ENCODE data around the gene BGN. TPM values are rescaled to one million over a fixed set of nuclear protein-coding genes. Genes with fewer than 3 reads are reported as not detected.

BGN gene
- total RNA-seq, 2 donors from 2014 or later = 1,777 to 1,907 TPM

DNA sequence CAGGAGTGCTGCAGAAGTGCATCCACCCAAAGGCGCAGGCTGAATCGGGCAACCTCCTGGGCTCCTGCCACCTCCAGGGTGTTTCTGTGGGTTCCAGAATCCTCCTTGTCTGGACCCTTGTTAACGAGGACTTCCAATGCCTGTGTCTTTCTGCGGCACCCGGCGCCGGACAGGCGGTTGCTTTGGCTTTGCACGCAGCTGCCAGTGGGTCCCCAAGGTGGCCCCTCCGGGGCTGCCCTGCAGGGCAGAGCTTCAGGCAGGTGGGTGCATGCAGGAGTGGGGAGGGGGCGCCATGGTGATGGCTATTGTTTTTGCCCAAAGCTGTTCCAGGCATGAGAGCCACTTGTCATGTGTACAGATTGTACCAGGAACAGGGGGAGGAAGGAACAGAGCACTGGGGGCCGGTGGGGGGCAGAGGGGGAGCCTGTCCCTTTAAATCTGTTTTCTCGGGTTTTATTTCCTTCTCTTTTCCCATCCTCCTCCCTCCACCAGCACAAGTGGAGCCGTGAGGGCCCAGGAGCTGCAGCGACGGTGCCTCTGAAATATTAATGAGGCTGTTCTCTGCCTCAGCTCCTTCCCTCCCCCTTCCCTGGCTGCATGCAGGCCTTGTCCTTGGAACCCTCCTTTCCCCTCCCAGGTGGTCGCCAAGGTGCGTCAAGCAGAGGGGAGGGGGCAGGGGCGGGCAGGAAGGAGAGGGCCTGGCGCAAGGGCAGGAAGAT lies 35.8 kb downstream of the BGN start:
- H3K36me3 ChIP-seq = no peaks in the 10 kb centered on the region
- no peak for DNase-seq (ENCODE audit: low spot score)
- no peak overlapping the region for H3K4me3 ChIP-seq
- H3K9me3 ChIP-seq = no peaks in the 10 kb centered on the region
- no peak overlapping the region for H3K27ac ChIP-seq
- TF ChIP-seq, protein P1, sequence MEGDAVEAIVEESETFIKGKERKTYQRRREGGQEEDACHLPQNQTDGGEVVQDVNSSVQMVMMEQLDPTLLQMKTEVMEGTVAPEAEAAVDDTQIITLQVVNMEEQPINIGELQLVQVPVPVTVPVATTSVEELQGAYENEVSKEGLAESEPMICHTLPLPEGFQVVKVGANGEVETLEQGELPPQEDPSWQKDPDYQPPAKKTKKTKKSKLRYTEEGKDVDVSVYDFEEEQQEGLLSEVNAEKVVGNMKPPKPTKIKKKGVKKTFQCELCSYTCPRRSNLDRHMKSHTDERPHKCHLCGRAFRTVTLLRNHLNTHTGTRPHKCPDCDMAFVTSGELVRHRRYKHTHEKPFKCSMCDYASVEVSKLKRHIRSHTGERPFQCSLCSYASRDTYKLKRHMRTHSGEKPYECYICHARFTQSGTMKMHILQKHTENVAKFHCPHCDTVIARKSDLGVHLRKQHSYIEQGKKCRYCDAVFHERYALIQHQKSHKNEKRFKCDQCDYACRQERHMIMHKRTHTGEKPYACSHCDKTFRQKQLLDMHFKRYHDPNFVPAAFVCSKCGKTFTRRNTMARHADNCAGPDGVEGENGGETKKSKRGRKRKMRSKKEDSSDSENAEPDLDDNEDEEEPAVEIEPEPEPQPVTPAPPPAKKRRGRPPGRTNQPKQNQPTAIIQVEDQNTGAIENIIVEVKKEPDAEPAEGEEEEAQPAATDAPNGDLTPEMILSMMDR (IDR thresholded peaks at IDR 0.05) = no peak
- no peaks in the 10 kb centered on the region for H3K27me3 ChIP-seq (replicated peaks; ENCODE audit: insufficient read depth)
- no peak for ATAC-seq (ENCODE audit: insufficient number of reproducible peaks, low FRiP score, low read depth)
- H3K4me1 ChIP-seq (ENCODE audit: control insufficient read depth in 1 of 2, low read depth in 2 of 2) = no peaks in the 10 kb centered on the region

DNA sequence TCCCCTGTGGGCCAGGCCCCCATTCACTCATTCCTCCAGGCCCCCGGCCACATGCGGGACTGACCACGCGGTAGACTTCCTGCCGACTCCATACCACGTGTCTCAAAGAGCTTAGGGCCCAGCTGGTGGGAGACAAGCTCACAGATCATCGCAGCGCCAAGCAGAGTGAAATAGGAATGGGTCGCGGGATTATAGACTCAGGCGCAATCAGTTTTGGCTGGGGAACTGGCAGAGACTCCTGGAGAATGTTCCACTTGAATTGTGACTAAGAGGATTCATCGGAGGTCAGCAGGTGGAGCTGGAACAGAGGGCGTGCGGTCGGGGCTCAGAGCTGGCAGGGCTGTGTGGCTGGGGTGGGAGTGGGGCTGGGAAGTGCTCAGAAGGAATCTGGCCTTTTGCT lies 38.3 kb downstream of the BGN start:
- Histone ChIP-seq H3K27me3 (replicated peaks; ENCODE audit: insufficient read depth) (no peaks in the 10 kb centered on the region), H3K4me3 (no peak overlapping the region), H3K4me1 (ENCODE audit: control insufficient read depth in 1 of 2, low read depth in 2 of 2) (no peaks in the 10 kb centered on the region), H3K9me3 (no peaks in the 10 kb centered on the region), H3K27ac (no peak overlapping the region), H3K36me3 (no peaks in the 10 kb centered on the region)
- no peak for ATAC-seq (ENCODE audit: insufficient number of reproducible peaks, low FRiP score, low read depth)
- DNase-seq (ENCODE audit: low spot score) = no peak
- TF ChIP-seq, protein P1 (IDR thresholded peaks at IDR 0.05) = no peak

DNA sequence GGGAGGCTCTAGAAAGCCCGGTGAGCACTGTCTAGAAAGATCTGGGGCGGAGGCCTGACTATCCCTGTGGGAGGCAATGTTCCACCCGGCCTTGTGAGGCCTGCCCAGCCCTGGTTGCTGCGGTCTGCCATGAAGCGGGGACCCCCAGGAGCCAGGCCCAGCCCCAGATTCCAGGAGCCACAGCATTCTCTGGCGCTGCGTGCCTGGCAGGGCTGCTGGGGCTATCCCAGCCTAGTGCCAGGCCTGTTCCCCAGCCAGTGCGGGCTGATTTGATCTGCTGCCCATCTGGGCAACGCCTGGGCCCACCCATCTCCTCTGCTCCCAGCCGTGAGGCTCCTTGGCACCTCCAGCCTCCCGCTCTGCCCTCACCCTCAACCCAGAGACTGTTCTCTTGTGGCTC lies 42.3 kb downstream of the BGN start:
- TF ChIP-seq, protein P1 (IDR thresholded peaks at IDR 0.05) = no peak
- H3K4me3 ChIP-seq = no peak overlapping the region
- H3K27me3 ChIP-seq (replicated peaks; ENCODE audit: insufficient read depth) = no peaks in the 10 kb centered on the region
- no peaks in the 10 kb centered on the region for H3K4me1 ChIP-seq (ENCODE audit: control insufficient read depth in 1 of 2, low read depth in 2 of 2)
- no peak overlapping the region for H3K27ac ChIP-seq
- DNase-seq (ENCODE audit: low spot score) = no peak
- H3K36me3 ChIP-seq = no peaks in the 10 kb centered on the region
- no peaks in the 10 kb centered on the region for H3K9me3 ChIP-seq
- no peak for ATAC-seq (ENCODE audit: insufficient number of reproducible peaks, low FRiP score, low read depth)

DNA sequence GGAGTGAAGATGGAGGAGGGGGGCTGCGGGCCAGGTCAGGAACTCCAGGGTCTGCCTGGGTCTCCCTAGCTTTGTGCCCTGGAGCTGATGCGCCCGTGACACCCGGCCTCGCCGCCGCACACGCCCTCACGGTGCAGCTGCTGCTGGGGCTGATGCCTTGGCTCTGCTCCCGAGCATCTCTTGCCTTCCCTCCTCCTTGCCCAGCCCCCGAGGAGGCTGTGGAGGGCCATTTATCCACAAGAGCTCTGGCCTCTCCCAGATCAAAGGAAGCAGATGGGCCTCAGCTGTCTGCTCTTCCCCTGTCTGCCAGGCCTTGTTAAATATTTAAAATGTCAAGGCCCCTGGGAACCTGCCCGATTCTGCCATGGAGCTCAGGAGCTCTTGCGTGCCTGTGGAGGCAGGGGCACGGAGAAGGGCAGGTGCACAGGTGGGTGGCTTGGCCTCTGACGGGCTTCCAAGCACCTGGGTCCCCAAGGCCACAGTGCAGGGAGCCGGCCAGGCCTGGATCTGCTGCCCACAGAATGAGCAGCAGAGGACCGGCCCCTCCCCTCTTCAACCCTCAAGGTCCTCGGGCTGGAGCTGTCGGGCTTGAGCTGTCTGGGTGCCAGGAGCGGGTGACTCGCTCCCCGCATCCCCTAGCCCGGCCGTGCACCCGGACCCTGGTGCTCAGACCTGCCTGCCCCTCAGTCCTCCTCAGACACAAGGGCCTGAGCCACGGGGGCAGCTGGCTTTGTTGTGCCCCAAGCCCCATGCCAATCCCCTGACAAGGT lies 42.9 kb downstream of the BGN start:
- Histone ChIP-seq H3K4me1 (ENCODE audit: control insufficient read depth in 1 of 2, low read depth in 2 of 2) (no peaks in the 10 kb centered on the region), H3K4me3 (no peak overlapping the region), H3K9me3 (no peaks in the 10 kb centered on the region), H3K27ac (no peak overlapping the region), H3K27me3 (replicated peaks; ENCODE audit: insufficient read depth) (no peaks in the 10 kb centered on the region), H3K36me3 (no peaks in the 10 kb centered on the region)
- DNase-seq (ENCODE audit: low spot score) (no peak), ATAC-seq (ENCODE audit: insufficient number of reproducible peaks, low FRiP score, low read depth) (no peak)
- TF ChIP-seq, protein P1 (IDR thresholded peaks at IDR 0.05) = no peak

DNA sequence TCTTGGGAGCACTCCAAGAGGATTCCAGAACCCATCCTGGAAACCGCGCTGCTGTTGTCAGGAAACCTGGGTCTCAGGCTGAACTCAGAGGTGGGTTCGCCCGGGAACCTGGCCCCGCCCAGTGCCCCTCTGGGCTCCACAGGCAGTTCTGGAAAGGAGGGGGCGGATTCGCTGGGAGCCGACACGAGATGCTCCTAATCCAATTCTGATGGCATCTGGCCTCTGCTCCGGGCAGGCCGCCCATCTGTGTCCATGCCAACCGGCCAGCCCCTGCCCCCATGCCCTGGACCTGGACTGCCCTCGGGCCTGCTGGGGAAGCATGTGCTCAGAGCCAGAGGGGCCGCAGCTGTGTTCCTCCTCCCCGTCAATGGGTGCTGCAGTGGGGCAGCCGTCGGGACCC lies 43.6 kb downstream of the BGN start:
- H3K4me1 ChIP-seq (ENCODE audit: control insufficient read depth in 1 of 2, low read depth in 2 of 2) = no peaks in the 10 kb centered on the region
- no peak overlapping the region for H3K27ac ChIP-seq
- no peaks in the 10 kb centered on the region for H3K27me3 ChIP-seq (replicated peaks; ENCODE audit: insufficient read depth)
- H3K36me3 ChIP-seq = no peaks in the 10 kb centered on the region
- no peak for DNase-seq (ENCODE audit: low spot score)
- no peaks in the 10 kb centered on the region for H3K9me3 ChIP-seq
- H3K4me3 ChIP-seq = no peak overlapping the region
- ATAC-seq (ENCODE audit: insufficient number of reproducible peaks, low FRiP score, low read depth) = no peak
- TF ChIP-seq, protein P1 (IDR thresholded peaks at IDR 0.05) = no peak

Measured in thoracic aorta (tissue), 2 donors.